ENCODE results near the gene ATXN1. TPM values are rescaled to one million over a fixed set of nuclear protein-coding genes. Genes with fewer than 3 reads are reported as not detected.

Gene ATXN1
- total RNA-seq, 4 donors from 2014 or later = 38.7 to 78.3 (median 62.6) TPM

DNA sequence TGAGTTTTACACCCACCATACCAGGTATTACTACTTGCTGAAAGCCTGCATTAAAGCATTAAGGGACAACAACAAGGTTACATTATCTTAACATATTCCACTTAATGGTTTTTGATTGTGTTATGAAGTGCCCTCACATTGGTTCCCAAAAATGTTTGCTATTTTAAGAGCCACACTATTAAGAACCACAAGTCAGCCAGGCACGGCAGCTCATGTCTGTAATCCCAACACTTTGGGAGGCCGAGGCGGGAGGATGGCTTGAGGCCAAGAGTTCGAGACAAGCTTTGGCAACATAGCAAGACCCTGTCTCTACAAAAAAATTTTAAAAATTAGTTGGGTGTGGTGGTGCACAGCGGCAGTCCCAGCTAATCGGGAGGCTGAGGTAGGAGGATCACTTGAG lies 28.2 kb downstream of the ATXN1 start:
- no peaks in the 10 kb centered on the region for H3K27me3 ChIP-seq
- no peak for ATAC-seq
- WGBS, 2 donors (ENCODE audit: low coverage in 1 of 2) = 70% methylated on average over 3 to 4 of the region's 6 CpGs
- H3K27ac ChIP-seq = no peak overlapping the region
- no peaks in the 10 kb centered on the region for H3K9me3 ChIP-seq
- peaks cover 17 to 61% (median 18%) of the 10 kb centered on the region in 3 donors for H3K4me1 ChIP-seq
- no peaks in the 10 kb centered on the region for H3K36me3 ChIP-seq
- no peak for TF ChIP-seq POLR2AphosphoS5 (IDR thresholded peaks at IDR 0.05)
- TF ChIP-seq, protein P1, sequence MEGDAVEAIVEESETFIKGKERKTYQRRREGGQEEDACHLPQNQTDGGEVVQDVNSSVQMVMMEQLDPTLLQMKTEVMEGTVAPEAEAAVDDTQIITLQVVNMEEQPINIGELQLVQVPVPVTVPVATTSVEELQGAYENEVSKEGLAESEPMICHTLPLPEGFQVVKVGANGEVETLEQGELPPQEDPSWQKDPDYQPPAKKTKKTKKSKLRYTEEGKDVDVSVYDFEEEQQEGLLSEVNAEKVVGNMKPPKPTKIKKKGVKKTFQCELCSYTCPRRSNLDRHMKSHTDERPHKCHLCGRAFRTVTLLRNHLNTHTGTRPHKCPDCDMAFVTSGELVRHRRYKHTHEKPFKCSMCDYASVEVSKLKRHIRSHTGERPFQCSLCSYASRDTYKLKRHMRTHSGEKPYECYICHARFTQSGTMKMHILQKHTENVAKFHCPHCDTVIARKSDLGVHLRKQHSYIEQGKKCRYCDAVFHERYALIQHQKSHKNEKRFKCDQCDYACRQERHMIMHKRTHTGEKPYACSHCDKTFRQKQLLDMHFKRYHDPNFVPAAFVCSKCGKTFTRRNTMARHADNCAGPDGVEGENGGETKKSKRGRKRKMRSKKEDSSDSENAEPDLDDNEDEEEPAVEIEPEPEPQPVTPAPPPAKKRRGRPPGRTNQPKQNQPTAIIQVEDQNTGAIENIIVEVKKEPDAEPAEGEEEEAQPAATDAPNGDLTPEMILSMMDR (IDR thresholded peaks at IDR 0.05) = no peak
- no peak for TF ChIP-seq EP300 (IDR thresholded peaks at IDR 0.05)
- no peak for TF ChIP-seq POLR2A (IDR thresholded peaks at IDR 0.05)
- no peak overlapping the region for H3K4me3 ChIP-seq

DNA sequence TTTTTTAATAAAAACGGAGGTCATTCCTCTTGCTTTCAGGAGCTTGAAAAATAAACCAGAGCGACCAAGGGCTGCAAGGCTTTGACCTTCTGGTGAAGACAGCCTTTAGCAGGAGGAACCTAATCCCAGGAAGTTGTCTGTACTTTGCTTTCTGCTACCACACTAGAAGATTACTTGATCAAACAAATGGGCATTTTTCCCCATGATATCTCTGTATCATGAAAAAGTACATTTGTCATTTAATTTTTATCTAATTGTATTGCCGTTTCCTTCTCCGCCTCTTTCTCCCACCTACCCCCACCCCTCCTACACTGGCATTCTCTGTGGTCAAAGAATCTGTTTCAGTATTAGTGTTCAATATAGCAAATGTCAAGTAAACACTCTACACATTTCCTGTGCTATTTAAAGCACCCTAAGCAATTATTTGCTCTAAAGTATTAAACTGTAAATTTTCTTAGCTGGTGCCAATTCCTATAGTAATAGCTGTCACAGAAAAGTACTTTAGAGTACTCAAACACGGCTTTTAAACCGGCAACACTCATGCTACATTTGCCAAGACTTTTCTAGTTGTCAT lies 29.7 kb downstream of the ATXN1 start:
- Histone ChIP-seq H3K4me3 (no peak overlapping the region), H3K36me3 (no peaks in the 10 kb centered on the region), H3K27ac (no peak overlapping the region), H3K4me1 (peaks cover 4 to 54% (median 4%) of the 10 kb centered on the region in 3 donors), H3K27me3 (no peaks in the 10 kb centered on the region), H3K9me3 (no peaks in the 10 kb centered on the region)
- ATAC-seq = no peak
- TF ChIP-seq EP300 (IDR thresholded peaks at IDR 0.05) (no peak), POLR2AphosphoS5 (IDR thresholded peaks at IDR 0.05) (no peak), POLR2A (IDR thresholded peaks at IDR 0.05) (no peak)
- TF ChIP-seq, protein P1 (IDR thresholded peaks at IDR 0.05) = no peak
- 60 to 61% methylated on average over 6 of the region's 6 CpGs for WGBS, 2 donors (ENCODE audit: low coverage in 1 of 2)

GRCh38 chr6:16730738-16731477 lies 30.4 kb downstream of the ATXN1 start:
- H3K27me3 ChIP-seq = no peaks in the 10 kb centered on the region
- ATAC-seq = no peak
- H3K4me3 ChIP-seq = no peak overlapping the region
- TF ChIP-seq POLR2A (IDR thresholded peaks at IDR 0.05) (no peak), POLR2AphosphoS5 (IDR thresholded peaks at IDR 0.05) (no peak), EP300 (IDR thresholded peaks at IDR 0.05) (no peak)
- TF ChIP-seq, protein P1 (IDR thresholded peaks at IDR 0.05) = no peak
- no peak overlapping the region for H3K27ac ChIP-seq
- H3K9me3 ChIP-seq = no peaks in the 10 kb centered on the region
- peaks cover 0 to 54% (median 4%) of the 10 kb centered on the region in 3 donors for H3K4me1 ChIP-seq
- WGBS, 2 donors (ENCODE audit: low coverage in 1 of 2) = 44 to 73% methylated on average over 7 of the region's 7 CpGs
- no peaks in the 10 kb centered on the region for H3K36me3 ChIP-seq

GRCh38 chr6:16729744-16730143 lies 31.5 kb downstream of the ATXN1 start:
- no peak for ATAC-seq

More at GRCh38 chr6:16729744-16730143, 31.5 kb downstream of the ATXN1 start:
- no peak overlapping the region for H3K4me3 ChIP-seq
- H3K4me1 ChIP-seq = peaks cover 3 to 64% (median 7%) of the 10 kb centered on the region in 3 donors
- 98 to 100% methylated on average over 1 to 8 of the region's 8 CpGs for WGBS, 2 donors (ENCODE audit: low coverage in 1 of 2)
- no peaks in the 10 kb centered on the region for H3K36me3 ChIP-seq
- no peak for TF ChIP-seq POLR2A (IDR thresholded peaks at IDR 0.05)
- no peak for TF ChIP-seq POLR2AphosphoS5 (IDR thresholded peaks at IDR 0.05)
- TF ChIP-seq EP300 (IDR thresholded peaks at IDR 0.05) = no peak
- TF ChIP-seq, protein P1 (IDR thresholded peaks at IDR 0.05) = no peak
- H3K27ac ChIP-seq = no peak overlapping the region
- no peaks in the 10 kb centered on the region for H3K27me3 ChIP-seq
- no peaks in the 10 kb centered on the region for H3K9me3 ChIP-seq

Measured in gastroesophageal sphincter (tissue), 4 donors.